ENCODE results near the gene ADIPOR2.

ADIPOR2 gene

GRCh38 chr12:1657688-1658087 lies 33.2 kb upstream of the ADIPOR2 start:
- TF ChIP-seq CTCF (IDR thresholded peaks at IDR 0.05; ENCODE audit: extremely low read depth, missing control alignments), result no peak
- no peak for DNase-seq (ENCODE audit: low spot score)

GRCh38 chr12:1660304-1661187 lies 30.3 kb upstream of the ADIPOR2 start:
- peak; percentile 6 for DNase-seq (ENCODE audit: low spot score)
- TF ChIP-seq CTCF (IDR thresholded peaks at IDR 0.05; ENCODE audit: extremely low read depth, missing control alignments), result no peak

- no peak for TF ChIP-seq CTCF (IDR thresholded peaks at IDR 0.05; ENCODE audit: extremely low read depth, missing control alignments)
- peak; percentile 91 for DNase-seq (ENCODE audit: low spot score)
Observed at GRCh38 chr12:1661553-1662335, 29.1 kb upstream of the ADIPOR2 start.

- DNase-seq (ENCODE audit: low spot score), result peak; percentile 30
- TF ChIP-seq CTCF (IDR thresholded peaks at IDR 0.05; ENCODE audit: extremely low read depth, missing control alignments), result no peak
Observed at GRCh38 chr12:1662761-1663439, 28.0 kb upstream of the ADIPOR2 start.

GRCh38 chr12:1663440-1664132 lies 27.3 kb upstream of the ADIPOR2 start:
- no peak for TF ChIP-seq CTCF (IDR thresholded peaks at IDR 0.05; ENCODE audit: extremely low read depth, missing control alignments)
- DNase-seq (ENCODE audit: low spot score), result no peak

GRCh38 chr12:1665366-1665765 lies 25.5 kb upstream of the ADIPOR2 start:
- no peak for TF ChIP-seq CTCF (IDR thresholded peaks at IDR 0.05; ENCODE audit: extremely low read depth, missing control alignments)
- no peak for DNase-seq (ENCODE audit: low spot score)

Data from GM20000 (cell line).